HepG2 (cell line): ENCODE data around the gene HSPA5. TPM values are rescaled to one million over a fixed set of nuclear protein-coding genes. Genes with fewer than 3 reads are reported as not detected.

ENCODE experiments used
- EED ChIP-seq: sonication (generic); formaldehyde crosslinking; IDR thresholded peaks from 2 replicates; pipeline ENCODE4 v1.5.0; 2020; ENCODE audit warnings: mild to moderate bottlenecking, missing genetic modification reagents
- HNF4G ChIP-seq, 2 experiments: sonication (generic) in 1 of 2; formaldehyde crosslinking in 1 of 2; IDR thresholded peaks; 2 replicates each; pipeline versions ENCODE4 v1.4.0 to v1.6.1; 2011 to 2020; ENCODE audit warnings: borderline replicate concordance in 2 of 2, low read depth in 2 of 2, mild to moderate bottlenecking in 2 of 2, low read length in 1 of 2, missing genetic modification reagents in 1 of 2, moderate library complexity in 1 of 2
- ISL2 ChIP-seq: sonication (generic); formaldehyde crosslinking; IDR thresholded peaks from 2 replicates; pipeline ENCODE4 v1.5.0; 2020; ENCODE audit warnings: missing genetic modification reagents
- PHF21A ChIP-seq: sonication (generic); formaldehyde crosslinking; IDR thresholded peaks from 2 replicates; pipeline ENCODE4 v1.5.0; 2020; ENCODE audit warnings: mild to moderate bottlenecking, missing genetic modification reagents
- PHF8 ChIP-seq: sonication (generic); formaldehyde crosslinking; IDR thresholded peaks from 2 replicates; pipeline ENCODE4 v1.5.0; 2020; ENCODE audit warnings: missing genetic modification reagents
- SETDB1 ChIP-seq: sonication (generic); formaldehyde crosslinking; IDR thresholded peaks from 2 replicates; pipeline ENCODE4 v1.5.1; 2020; ENCODE audit warnings: missing genetic modification reagents, mild to moderate bottlenecking, borderline replicate concordance
- SNAPC2 ChIP-seq: sonication (generic); formaldehyde crosslinking; IDR thresholded peaks from 2 replicates; pipeline ENCODE4 v1.8.1; 2022; ENCODE audit warnings: mild to moderate bottlenecking, missing genetic modification reagents
- TARDBP ChIP-seq: sonication (generic); formaldehyde crosslinking; IDR thresholded peaks from 2 replicates; pipeline ENCODE4 v1.8.0; 2022; ENCODE audit warnings: mild to moderate bottlenecking, missing genetic modification reagents
- ZNF317 ChIP-seq: sonication (generic); formaldehyde crosslinking; IDR thresholded peaks from 2 replicates; pipeline ENCODE4 v1.5.0; 2020; ENCODE audit warnings: mild to moderate bottlenecking, missing genetic modification reagents
- ZNF589 ChIP-seq: sonication (generic); formaldehyde crosslinking; conservative IDR thresholded peaks from 2 replicates; pipeline ENCODE4 v1.8.0; 2022; ENCODE audit warnings: mild to moderate bottlenecking, moderate library complexity, missing genetic modification reagents
- polyA plus RNA-seq, 8 experiments: library from polyadenylated mRNA; depleted of rRNA in 3 of 8; stranded (reverse) in 7 of 8; unstranded in 1 of 8; fragments of >200 nt; fragmentation: Illumina TruSeq in 4 of 8; extraction: Trizol in 4 of 8; gene quantifications; 2 replicates each; pipeline versions ENCODE4 v1.2.1 to v1.2.3, GENCODE V29; 2011 to 2016; ENCODE audit warnings: low read depth in 4 of 8, missing spikeins in 1 of 8, mixed read lengths in 1 of 8; ENCODE audit not compliant: insufficient read depth in 1 of 8
- total RNA-seq, 5 experiments: library from RNA; depleted of rRNA; stranded (reverse); fragments of >200 nt; fragmentation: Illumina TruSeq; extraction: Trizol; gene quantifications; 2 replicates each; pipeline ENCODE4 v1.2.3, GENCODE V29; 2016; ENCODE audit warnings: low read depth in 1 of 5
- TF ChIP-seq, protein P1 (sequence below): sonication (generic); formaldehyde crosslinking; IDR thresholded peaks from 2 replicates; pipeline ENCODE4 v1.4.0; 2020; ENCODE audit warnings: low read depth, mild to moderate bottlenecking, missing genetic modification reagents
- TF ChIP-seq, protein P2 (sequence below): sonication (generic); formaldehyde crosslinking; IDR thresholded peaks from 2 replicates; pipeline ENCODE4 v1.5.1; 2020; ENCODE audit warnings: mild to moderate bottlenecking, missing genetic modification reagents
- TF ChIP-seq, protein P3 (sequence below): IDR thresholded peaks from 2 replicates; pipeline ENCODE4 v1.6.1; 2016; ENCODE audit warnings: low read depth, control low read depth
- TF ChIP-seq, protein P4 (sequence below): sonication (generic); formaldehyde crosslinking; conservative IDR thresholded peaks from 2 replicates; pipeline ENCODE4 v1.4.0; 2020; ENCODE audit warnings: mild to moderate bottlenecking, missing genetic modification reagents, moderate library complexity
- TF ChIP-seq, protein P5 (sequence below): sonication (generic); formaldehyde crosslinking; IDR thresholded peaks from 2 replicates; pipeline ENCODE4 v1.4.0; 2020; ENCODE audit warnings: missing genetic modification reagents

Gene HSPA5
- total and polyA plus RNA-seq, 2 of the 13 experiments (the other 11 are each of a cell fraction or from before 2014, with no cell fraction given), result 201 to 206 TPM

DNA sequence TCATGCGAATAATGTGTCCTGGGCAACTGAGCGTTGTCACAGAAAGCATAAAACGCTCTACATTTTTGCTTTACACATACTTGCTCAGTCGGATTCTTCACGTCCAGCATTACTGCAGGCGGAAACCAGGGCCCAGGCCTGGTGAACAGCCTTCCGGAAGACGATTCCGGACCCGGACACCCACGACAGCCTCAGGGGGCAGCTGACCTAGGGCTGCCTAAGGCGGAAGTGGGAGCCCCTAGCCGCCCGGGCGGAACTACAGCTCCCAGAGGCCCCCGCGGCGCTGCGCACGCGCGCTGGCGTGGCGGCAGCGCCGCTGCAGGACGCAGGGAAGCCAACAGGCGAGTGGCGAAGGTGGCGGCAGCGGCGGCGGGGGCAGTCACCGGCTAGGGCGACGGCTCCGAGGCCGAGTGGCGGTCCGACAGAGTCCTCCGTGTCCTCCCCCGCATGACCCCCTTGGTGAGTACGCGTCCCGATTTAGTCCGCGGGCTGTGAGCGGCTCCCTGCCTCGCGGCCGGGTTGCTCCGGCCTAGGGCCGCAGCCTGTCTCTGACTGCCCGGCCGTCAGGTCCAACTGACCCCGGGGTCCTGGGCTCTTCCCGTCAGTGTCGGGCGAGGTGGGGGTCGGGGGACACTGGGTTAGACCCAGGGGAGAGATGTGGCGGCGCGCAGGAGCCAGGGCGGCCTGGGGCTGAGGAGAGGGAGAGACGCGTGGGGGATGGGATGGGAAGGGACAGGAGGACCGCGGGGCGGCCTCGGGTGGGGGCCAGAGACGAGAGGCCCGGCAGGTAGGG, 20.6 kb upstream of the HSPA5 start, which contains the start of gene GAPVD1 (continued):
- TF ChIP-seq, protein P1, sequence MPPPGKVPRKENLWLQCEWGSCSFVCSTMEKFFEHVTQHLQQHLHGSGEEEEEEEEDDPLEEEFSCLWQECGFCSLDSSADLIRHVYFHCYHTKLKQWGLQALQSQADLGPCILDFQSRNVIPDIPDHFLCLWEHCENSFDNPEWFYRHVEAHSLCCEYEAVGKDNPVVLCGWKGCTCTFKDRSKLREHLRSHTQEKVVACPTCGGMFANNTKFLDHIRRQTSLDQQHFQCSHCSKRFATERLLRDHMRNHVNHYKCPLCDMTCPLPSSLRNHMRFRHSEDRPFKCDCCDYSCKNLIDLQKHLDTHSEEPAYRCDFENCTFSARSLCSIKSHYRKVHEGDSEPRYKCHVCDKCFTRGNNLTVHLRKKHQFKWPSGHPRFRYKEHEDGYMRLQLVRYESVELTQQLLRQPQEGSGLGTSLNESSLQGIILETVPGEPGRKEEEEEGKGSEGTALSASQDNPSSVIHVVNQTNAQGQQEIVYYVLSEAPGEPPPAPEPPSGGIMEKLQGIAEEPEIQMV (CRISPR knock-in tag), result no peak
- TF ChIP-seq PHF21A (CRISPR knock-in tag), result peak; percentile 52; the same call in 1 of the 2 replicates
- TF ChIP-seq PHF8 (CRISPR knock-in tag), result peak; percentile 94
- TF ChIP-seq, protein P2, sequence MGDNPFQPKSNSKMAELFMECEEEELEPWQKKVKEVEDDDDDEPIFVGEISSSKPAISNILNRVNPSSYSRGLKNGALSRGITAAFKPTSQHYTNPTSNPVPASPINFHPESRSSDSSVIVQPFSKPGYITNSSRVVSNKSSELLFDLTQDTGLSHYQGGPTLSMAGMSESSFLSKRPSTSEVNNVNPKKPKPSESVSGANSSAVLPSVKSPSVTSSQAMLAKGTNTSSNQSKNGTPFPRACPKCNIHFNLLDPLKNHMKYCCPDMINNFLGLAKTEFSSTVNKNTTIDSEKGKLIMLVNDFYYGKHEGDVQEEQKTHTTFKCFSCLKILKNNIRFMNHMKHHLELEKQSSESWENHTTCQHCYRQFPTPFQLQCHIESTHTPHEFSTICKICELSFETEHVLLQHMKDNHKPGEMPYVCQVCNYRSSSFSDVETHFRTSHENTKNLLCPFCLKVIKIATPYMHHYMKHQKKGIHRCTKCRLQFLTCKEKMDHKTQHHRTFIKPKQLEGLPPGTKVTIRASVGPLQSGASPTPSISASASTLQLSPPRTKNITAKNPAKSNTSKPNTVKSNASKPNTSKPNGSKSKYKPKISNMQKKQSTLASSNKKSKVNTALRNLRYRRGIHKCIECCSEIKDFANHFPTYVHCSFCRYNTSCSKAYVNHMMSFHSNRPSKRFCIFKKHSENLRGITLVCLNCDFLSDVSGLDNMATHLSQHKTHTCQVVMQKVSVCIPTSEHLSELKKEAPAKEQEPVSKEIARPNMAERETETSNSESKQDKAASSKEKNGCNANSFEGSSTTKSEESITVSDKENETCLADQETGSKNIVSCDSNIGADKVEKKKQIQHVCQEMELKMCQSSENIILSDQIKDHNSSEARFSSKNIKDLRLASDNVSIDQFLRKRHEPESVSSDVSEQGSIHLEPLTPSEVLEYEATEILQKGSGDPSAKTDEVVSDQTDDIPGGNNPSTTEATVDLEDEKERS (CRISPR knock-in tag), result 0 out of 2 replicates have a peak, but pooled peaks have one; percentile 42
- TF ChIP-seq TARDBP, result peak; percentile 70; the same call in 1 of the 2 replicates
- TF ChIP-seq, protein P3, sequence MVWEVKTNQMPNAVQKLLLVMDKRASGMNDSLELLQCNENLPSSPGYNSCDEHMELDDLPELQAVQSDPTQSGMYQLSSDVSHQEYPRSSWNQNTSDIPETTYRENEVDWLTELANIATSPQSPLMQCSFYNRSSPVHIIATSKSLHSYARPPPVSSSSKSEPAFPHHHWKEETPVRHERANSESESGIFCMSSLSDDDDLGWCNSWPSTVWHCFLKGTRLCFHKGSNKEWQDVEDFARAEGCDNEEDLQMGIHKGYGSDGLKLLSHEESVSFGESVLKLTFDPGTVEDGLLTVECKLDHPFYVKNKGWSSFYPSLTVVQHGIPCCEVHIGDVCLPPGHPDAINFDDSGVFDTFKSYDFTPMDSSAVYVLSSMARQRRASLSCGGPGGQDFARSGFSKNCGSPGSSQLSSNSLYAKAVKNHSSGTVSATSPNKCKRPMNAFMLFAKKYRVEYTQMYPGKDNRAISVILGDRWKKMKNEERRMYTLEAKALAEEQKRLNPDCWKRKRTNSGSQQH (CRISPR knock-in tag), result peak; percentile 35; the same call in 1 of the 2 replicates
- peak; percentile 50 for TF ChIP-seq ZNF317 (CRISPR knock-in tag)
- peak; percentile 31; the same call in 1 of the 2 replicates for TF ChIP-seq ISL2 (CRISPR knock-in tag)
- TF ChIP-seq, protein P4, sequence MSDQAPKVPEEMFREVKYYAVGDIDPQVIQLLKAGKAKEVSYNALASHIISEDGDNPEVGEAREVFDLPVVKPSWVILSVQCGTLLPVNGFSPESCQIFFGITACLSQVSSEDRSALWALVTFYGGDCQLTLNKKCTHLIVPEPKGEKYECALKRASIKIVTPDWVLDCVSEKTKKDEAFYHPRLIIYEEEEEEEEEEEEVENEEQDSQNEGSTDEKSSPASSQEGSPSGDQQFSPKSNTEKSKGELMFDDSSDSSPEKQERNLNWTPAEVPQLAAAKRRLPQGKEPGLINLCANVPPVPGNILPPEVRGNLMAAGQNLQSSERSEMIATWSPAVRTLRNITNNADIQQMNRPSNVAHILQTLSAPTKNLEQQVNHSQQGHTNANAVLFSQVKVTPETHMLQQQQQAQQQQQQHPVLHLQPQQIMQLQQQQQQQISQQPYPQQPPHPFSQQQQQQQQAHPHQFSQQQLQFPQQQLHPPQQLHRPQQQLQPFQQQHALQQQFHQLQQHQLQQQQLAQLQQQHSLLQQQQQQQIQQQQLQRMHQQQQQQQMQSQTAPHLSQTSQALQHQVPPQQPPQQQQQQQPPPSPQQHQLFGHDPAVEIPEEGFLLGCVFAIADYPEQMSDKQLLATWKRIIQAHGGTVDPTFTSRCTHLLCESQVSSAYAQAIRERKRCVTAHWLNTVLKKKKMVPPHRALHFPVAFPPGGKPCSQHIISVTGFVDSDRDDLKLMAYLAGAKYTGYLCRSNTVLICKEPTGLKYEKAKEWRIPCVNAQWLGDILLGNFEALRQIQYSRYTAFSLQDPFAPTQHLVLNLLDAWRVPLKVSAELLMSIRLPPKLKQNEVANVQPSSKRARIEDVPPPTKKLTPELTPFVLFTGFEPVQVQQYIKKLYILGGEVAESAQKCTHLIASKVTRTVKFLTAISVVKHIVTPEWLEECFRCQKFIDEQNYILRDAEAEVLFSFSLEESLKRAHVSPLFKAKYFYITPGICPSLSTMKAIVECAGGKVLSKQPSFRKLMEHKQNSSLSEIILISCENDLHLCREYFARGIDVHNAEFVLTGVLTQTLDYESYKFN (CRISPR knock-in tag), result peak; percentile 58
- TF ChIP-seq SETDB1 (CRISPR knock-in tag), result no peak
- 0 out of 2 replicates have a peak, but pooled peaks have one; percentile 14 for TF ChIP-seq ZNF589
- 0 out of 2 replicates have a peak, but pooled peaks have one; percentile 63 for TF ChIP-seq SNAPC2 (CRISPR knock-in tag)
- TF ChIP-seq, protein P5, sequence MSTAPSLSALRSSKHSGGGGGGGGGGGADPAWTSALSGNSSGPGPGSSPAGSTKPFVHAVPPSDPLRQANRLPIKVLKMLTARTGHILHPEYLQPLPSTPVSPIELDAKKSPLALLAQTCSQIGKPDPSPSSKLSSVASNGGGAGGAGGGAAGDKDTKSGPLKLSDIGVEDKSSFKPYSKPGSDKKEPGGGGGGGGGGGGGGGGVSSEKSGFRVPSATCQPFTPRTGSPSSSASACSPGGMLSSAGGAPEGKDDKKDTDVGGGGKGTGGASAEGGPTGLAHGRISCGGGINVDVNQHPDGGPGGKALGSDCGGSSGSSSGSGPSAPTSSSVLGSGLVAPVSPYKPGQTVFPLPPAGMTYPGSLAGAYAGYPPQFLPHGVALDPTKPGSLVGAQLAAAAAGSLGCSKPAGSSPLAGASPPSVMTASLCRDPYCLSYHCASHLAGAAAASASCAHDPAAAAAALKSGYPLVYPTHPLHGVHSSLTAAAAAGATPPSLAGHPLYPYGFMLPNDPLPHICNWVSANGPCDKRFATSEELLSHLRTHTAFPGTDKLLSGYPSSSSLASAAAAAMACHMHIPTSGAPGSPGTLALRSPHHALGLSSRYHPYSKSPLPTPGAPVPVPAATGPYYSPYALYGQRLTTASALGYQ (CRISPR knock-in tag), result peak; percentile 32; the same call in 1 of the 2 replicates
- TF ChIP-seq HNF4G (IDR thresholded peaks at IDR 0.05; ENCODE audit: borderline replicate concordance, low read depth, low read length), result no peak; the same call in 1 of the 2 replicates
- TF ChIP-seq HNF4G (CRISPR knock-in tag; IDR thresholded peaks at IDR 0.05; ENCODE audit: borderline replicate concordance, low read depth), result 0 out of 2 replicates have a peak, but pooled peaks have one; percentile 28
- peak; percentile 70; the same call in 1 of the 2 replicates for TF ChIP-seq EED (CRISPR knock-in tag)
